ENCODE data around the gene AP2B1.
"Not testable (repeated sequence)": the region's sequence is repeated elsewhere in the genome, so short reads cannot be mapped to it uniquely, and the experiment has no call there.

AP2B1 gene

GRCh38 chr17:35750526-35751395 is 163.6 kb downstream of the AP2B1 start:
- FAIRE-seq: no peak

- FAIRE-seq: not testable (repeated sequence)
Observed at GRCh38 chr17:35751541-35751940, 164.4 kb downstream of the AP2B1 start.

- no peak for FAIRE-seq
Observed at GRCh38 chr17:35752471-35752870, 165.3 kb downstream of the AP2B1 start.

GRCh38 chr17:35752945-35753764 is 166.0 kb downstream of the AP2B1 start, which contains the start of gene GAS2L2:
Gene GAS2L2 (minus strand): TSS chr17:35753239. CDS start chr17:35752850, 389 bp downstream.
- no peak for FAIRE-seq

GRCh38 chr17:35757243-35757642 is 170.1 kb downstream of the AP2B1 start:
- no peak for FAIRE-seq

GRCh38 chr17:35760587-35760986 is 173.5 kb downstream of the AP2B1 start, which contains the start of gene C17orf50:
Gene C17orf50 (plus strand): TSS chr17:35760887. CDS start chr17:35760942, 55 bp downstream.
- no peak for FAIRE-seq

GRCh38 chr17:35761601-35762000 is 174.5 kb downstream of the AP2B1 start:
- no peak for FAIRE-seq

GRCh38 chr17:35763767-35764122 is 176.6 kb downstream of the AP2B1 start:
- no peak for FAIRE-seq

GRCh38 chr17:35764123-35764991 is 177.2 kb downstream of the AP2B1 start:
- FAIRE-seq: no peak

- no peak for FAIRE-seq
Observed at GRCh38 chr17:35765086-35765710, 178.1 kb downstream of the AP2B1 start.

GRCh38 chr17:35765756-35766488 is 178.8 kb downstream of the AP2B1 start:
- FAIRE-seq: no peak

GRCh38 chr17:35766489-35766877 is 179.4 kb downstream of the AP2B1 start:
- FAIRE-seq: no peak

GRCh38 chr17:35766903-35767510 is 179.9 kb downstream of the AP2B1 start:
- FAIRE-seq: no peak

GRCh38 chr17:35768797-35769196 is 181.7 kb downstream of the AP2B1 start:
- no peak for FAIRE-seq

- FAIRE-seq: no peak
Observed at GRCh38 chr17:35769895-35770486, 182.9 kb downstream of the AP2B1 start.

- no peak for FAIRE-seq
Observed at GRCh38 chr17:35773129-35773528, 186.0 kb downstream of the AP2B1 start.

- FAIRE-seq: no peak
Observed at GRCh38 chr17:35773679-35774425, 186.7 kb downstream of the AP2B1 start.

GRCh38 chr17:35774499-35774898 is 187.4 kb downstream of the AP2B1 start:
- FAIRE-seq: no peak

GRCh38 chr17:35775039-35775438 is 187.9 kb downstream of the AP2B1 start:
- FAIRE-seq: no peak

GRCh38 chr17:35775583-35775982 is 188.5 kb downstream of the AP2B1 start:
- no peak for FAIRE-seq

Data from TTC549 (cell line).